Activated naive CD4-positive, alpha-beta T cell treated with anti-CD3 and anti-CD28 coated beads for 36 hours (primary cell): Measurements from ENCODE around the gene RASGRP4. TPM values are rescaled to one million over a fixed set of nuclear protein-coding genes. Genes with fewer than 3 reads are reported as not detected.

ENCODE experiments used
- CTCF ChIA-PET: fragments of 350-600 bp; sonication (Branson Sonifier 250); formaldehyde crosslinking; loops from one replicate; lab custom pipeline; 2021; ENCODE audit warnings: antibody characterized with exemption; lab: Charles Lee
- DNase-seq: peaks from one replicate; pipeline ENCODE4 v3.0.0-alpha.2; 2020
- H3K27ac Mint-ChIP-seq: one replicate; pipeline ENCODE4 v1.8.0; 2021; ENCODE audit warnings: mild to moderate bottlenecking, mixed read lengths
- H3K27me3 Mint-ChIP-seq: one replicate; pipeline ENCODE4 v1.8.0; 2021; ENCODE audit warnings: low read depth, mixed read lengths
- H3K36me3 Mint-ChIP-seq: one replicate; pipeline ENCODE4 v1.8.0; 2021; ENCODE audit warnings: low read depth, mixed read lengths
- H3K4me1 Mint-ChIP-seq: one replicate; pipeline ENCODE4 v1.8.0; 2021; ENCODE audit warnings: low read depth, mixed read lengths
- H3K4me3 Mint-ChIP-seq: one replicate; pipeline ENCODE4 v1.8.0; 2021; ENCODE audit warnings: mild to moderate bottlenecking, moderate library complexity, mixed read lengths
- H3K9me3 Mint-ChIP-seq: one replicate; pipeline ENCODE4 v1.8.0; 2021; ENCODE audit warnings: mixed read lengths
- intact Hi-C: fragments of 100-400 bp; cut with micrococcal nuclease; formaldehyde crosslinking; loops from one replicate; pipeline ENCODE4 v1.15.1; 2023
- total RNA-seq, 2 experiments: library from RNA; stranded (reverse); gene quantifications; one replicate each; pipeline ENCODE4 v1.2.3, GENCODE V29; 2021

Gene RASGRP4
- total RNA-seq, 2 experiments from 2014 or later = 0.30 to 0.41 TPM

DNA sequence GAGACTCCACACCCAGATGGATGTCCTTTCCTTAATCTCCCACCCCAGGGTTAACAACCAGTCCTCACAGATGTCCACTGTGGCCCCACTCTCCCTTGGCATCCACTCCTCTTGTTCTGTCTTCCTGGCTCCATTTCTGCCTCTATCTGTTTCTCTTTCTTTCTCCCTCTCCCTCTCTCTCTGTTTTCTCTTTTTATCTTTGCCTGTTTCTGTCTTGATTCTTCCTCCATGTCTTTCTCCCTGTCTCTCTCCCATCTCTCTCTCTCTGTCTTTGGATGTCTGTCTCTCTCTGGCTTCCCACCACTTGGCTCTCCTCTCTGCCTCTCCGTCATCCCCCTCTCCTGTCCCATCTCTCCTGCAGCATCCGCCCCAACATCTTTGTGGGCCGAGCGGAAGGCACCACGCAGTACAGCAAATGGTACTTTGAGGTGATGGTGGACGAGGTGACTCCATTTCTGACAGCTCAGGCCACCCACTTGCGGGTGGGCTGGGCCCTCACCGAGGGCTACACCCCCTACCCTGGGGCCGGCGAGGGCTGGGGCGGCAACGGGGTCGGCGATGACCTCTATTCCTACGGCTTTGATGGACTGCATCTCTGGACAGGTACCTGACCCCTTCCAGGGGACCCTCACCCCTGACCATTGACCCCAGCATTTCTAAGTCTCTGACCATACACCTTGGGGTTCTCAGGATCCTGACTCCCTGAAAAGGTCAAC, 31.8 kb upstream of the RASGRP4 start:
- H3K27me3 Mint-ChIP-seq = peaks cover 9% of the 10 kb centered on the region
- no peak for DNase-seq
- no peaks in the 10 kb centered on the region for H3K4me1 Mint-ChIP-seq
- H3K9me3 Mint-ChIP-seq = no peaks in the 10 kb centered on the region
- H3K4me3 Mint-ChIP-seq = no peak overlapping the region
- no peak overlapping the region for H3K27ac Mint-ChIP-seq
- CTCF ChIA-PET = no interaction called here
- H3K36me3 Mint-ChIP-seq = no peaks in the 10 kb centered on the region
- intact Hi-C loops = no loop called here

DNA sequence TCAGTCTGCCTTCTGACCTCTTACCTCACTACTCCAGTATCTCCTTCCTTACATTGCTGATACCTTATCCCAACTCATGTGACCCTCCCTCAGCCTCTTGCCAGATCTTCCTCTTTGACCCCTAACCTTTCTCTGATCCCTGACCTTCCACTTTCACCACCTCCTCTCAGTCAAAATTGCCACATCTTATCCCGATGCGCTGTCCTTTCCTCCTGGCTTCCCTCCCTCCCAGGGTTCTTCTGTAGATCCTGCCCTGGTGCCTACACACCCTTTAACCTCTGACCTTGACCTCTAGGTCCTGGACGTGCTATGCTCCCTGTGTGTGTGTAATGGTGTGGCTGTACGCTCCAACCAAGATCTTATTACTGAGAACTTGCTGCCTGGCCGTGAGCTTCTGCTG, 31.2 kb upstream of the RASGRP4 start:
- Mint-ChIP-seq H3K36me3 (no peaks in the 10 kb centered on the region), H3K9me3 (no peaks in the 10 kb centered on the region), H3K4me1 (no peaks in the 10 kb centered on the region), H3K27me3 (peaks cover 5% of the 10 kb centered on the region), H3K4me3 (no peak overlapping the region), H3K27ac (no peak overlapping the region)
- CTCF ChIA-PET = no interaction called here
- intact Hi-C loops = no loop called here
- DNase-seq = no peak

DNA sequence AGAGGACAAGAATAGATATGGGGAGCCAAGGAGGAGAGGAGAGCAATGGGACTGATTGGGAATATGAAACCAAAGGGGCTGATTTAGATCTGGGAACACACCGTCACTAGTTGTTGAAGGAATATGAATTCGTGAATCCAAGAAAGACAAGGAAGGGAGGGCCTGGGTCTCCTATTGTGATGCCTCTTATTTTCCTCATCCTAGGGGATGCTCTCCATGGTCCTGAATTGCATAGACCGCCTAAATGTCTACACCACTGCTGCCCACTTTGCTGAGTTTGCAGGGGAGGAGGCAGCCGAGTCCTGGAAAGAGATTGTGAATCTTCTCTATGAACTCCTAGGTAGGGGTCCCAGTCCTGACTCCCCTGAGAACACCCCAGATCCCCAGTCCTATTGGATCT, 29.0 kb upstream of the RASGRP4 start:
- no peaks in the 10 kb centered on the region for H3K36me3 Mint-ChIP-seq
- H3K4me3 Mint-ChIP-seq = no peak overlapping the region
- H3K27ac Mint-ChIP-seq = no peak overlapping the region
- H3K9me3 Mint-ChIP-seq = no peaks in the 10 kb centered on the region
- H3K27me3 Mint-ChIP-seq = peaks cover under 1% of the 10 kb centered on the region
- CTCF ChIA-PET = no interaction called here
- intact Hi-C loops = no loop called here
- no peaks in the 10 kb centered on the region for H3K4me1 Mint-ChIP-seq
- no peak for DNase-seq

DNA sequence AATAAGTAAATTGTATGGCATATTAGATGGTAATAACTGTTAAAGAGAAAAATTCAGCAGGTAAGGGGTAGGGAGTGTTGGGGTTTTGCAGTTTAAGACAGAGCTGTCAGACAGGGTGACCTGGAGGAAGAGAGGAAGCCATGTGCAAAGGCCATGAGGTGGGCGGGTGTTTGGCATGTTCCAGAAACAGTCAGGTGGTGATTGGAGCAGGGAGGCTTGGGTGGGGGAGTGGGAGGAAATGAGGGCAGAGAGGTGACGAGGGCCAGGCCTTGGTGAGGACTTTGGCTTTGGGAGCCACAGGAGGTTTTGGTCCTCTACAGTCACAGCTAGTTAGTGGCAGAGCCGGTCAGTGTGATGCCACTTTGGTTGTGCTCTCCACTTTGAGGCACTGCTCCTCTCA, 27.6 kb upstream of the RASGRP4 start:
- Mint-ChIP-seq H3K27ac (no peak overlapping the region), H3K9me3 (no peaks in the 10 kb centered on the region), H3K4me3 (no peak overlapping the region), H3K27me3 (no peaks in the 10 kb centered on the region), H3K36me3 (no peaks in the 10 kb centered on the region), H3K4me1 (no peaks in the 10 kb centered on the region)
- intact Hi-C loops = no loop called here
- CTCF ChIA-PET = interaction anchor here (0.6 kb wide), 1 partner anchor 51 kb away, joined by 4 read pairs; the partner anchor contains the start of gene FAM98C
- no peak for DNase-seq

DNA sequence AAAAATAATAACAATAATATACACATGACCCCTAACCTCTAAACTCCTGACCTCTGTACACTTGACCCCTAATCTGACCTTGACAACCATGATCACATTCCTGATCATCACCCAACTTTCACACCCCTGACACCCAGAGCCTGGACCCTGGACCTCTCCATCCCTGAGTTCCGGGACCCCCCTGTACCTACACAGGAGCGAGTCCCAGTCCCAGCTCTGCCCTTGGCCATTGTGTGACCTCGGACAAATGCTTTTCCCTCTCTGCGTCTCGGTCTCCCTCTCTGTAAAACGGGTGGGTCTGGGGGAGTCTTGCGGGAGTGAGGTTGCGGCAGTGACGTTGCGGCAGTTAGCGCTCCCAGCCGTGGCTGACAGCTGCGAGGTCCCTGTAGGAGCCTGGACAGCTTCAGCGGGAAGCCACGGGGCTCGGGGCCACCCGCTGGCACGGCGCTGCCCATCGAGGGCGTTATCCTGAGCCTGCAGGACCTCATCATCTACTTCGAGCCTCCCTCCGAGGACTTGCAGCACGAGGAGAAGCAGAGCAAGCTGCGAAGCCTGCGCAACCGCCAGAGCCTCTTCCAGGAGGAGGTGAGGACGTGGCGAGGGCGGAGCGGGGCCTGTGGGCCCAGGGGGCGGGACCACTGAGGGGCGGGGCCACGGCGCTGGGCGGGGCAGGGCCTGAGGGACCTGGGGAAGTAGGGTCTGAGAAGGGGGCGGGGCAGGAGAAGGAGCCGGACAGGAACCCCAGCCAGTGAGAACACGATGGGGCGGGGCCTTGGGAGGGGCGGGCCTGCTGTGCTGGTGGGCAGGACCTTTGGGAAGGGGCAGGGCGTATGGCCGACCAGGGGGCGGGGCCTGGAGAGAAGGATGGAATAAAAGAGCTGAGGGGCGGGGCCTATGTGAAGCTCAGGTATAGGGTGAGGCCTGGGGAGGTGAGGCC, 26.7 kb upstream of the RASGRP4 start:
- Mint-ChIP-seq H3K27me3 (no peaks in the 10 kb centered on the region), H3K27ac (no peak overlapping the region), H3K4me1 (no peaks in the 10 kb centered on the region), H3K36me3 (no peaks in the 10 kb centered on the region), H3K9me3 (no peaks in the 10 kb centered on the region), H3K4me3 (no peak overlapping the region)
- peak; percentile 15 for DNase-seq
- intact Hi-C loops = no loop called here
- CTCF ChIA-PET = no interaction called here

DNA sequence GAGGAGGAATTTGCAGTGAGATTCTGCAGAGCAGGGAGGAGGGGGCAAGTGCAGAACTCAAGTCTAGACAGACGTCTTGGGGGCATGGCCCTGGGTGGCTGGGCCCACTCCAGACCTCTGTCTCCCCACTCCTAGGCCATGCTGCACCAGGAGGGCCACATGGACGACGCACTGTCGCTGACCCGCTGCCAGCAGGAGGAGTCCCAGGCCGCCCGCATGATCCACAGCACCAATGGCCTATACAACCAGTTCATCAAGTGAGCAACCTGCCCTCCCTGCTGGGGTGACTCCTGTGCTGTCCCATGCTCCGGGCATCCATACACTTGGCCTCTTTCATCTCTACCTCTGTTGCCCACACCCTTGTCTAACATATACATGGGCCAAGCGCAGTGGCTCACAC, 25.6 kb upstream of the RASGRP4 start:
- no peak for DNase-seq
- no peak overlapping the region for H3K4me3 Mint-ChIP-seq
- CTCF ChIA-PET = interaction anchor here (0.7 kb wide), 1 partner anchor 43 kb away, joined by 3 read pairs; no protein-coding TSS in a partner anchor
- no peaks in the 10 kb centered on the region for H3K36me3 Mint-ChIP-seq
- intact Hi-C loops = no loop called here
- no peaks in the 10 kb centered on the region for H3K27me3 Mint-ChIP-seq
- no peaks in the 10 kb centered on the region for H3K4me1 Mint-ChIP-seq
- H3K9me3 Mint-ChIP-seq = no peaks in the 10 kb centered on the region
- no peak overlapping the region for H3K27ac Mint-ChIP-seq

DNA sequence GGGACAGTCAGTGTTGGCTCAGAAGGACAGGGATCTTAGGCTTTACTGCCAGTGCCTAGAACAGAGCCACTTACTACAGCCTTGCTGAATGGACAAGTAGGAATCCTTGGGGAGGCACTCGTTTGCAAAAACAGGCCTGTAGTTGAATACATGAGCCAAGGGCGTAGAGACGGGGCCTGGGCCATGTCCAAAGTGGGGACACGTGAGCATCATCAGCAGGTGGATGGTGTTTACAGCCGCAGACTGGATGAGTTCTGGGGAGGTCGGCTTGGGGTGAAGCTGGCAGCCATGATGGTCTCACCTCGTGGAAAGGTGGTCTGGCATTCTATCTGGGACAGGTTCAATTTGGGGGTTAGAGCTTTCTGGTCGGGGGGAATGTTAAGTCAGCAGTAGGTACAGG, 25.0 kb upstream of the RASGRP4 start:
- CTCF ChIA-PET = interaction anchor here (0.7 kb wide), 1 partner anchor 44 kb away, joined by 3 read pairs; no protein-coding TSS in a partner anchor
- no peak for DNase-seq

DNA sequence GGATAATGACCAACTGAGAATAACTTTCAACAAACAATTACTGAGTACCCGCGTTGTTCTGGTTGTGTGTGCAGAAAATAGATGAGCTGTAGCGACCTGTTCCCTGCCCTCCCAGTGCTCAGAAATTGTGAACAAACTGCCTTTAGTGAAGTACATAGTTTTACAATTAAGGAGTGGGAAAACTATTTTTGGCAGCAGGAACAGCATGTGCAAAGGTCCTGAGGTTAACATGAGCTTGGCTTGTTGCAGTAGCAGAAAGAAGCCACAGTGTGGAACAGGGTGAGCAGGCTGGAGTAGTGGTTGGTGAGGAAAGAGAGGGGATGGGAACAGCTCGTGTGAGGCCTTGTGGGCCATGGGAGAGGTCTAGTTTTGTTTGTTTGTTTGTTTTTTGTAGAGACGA, 23.5 kb upstream of the RASGRP4 start:
- H3K4me1 Mint-ChIP-seq = no peaks in the 10 kb centered on the region
- no peak overlapping the region for H3K4me3 Mint-ChIP-seq
- intact Hi-C loops = no loop called here
- no peaks in the 10 kb centered on the region for H3K27me3 Mint-ChIP-seq
- no peak overlapping the region for H3K27ac Mint-ChIP-seq
- CTCF ChIA-PET = no interaction called here
- no peaks in the 10 kb centered on the region for H3K36me3 Mint-ChIP-seq
- DNase-seq = no peak
- H3K9me3 Mint-ChIP-seq = no peaks in the 10 kb centered on the region

More for the DNA sequence above, 25.0 kb upstream of the RASGRP4 start:
- Mint-ChIP-seq H3K27ac (no peak overlapping the region), H3K4me3 (no peak overlapping the region), H3K9me3 (no peaks in the 10 kb centered on the region), H3K36me3 (no peaks in the 10 kb centered on the region), H3K4me1 (no peaks in the 10 kb centered on the region), H3K27me3 (no peaks in the 10 kb centered on the region)
- intact Hi-C loops = no loop called here

DNA sequence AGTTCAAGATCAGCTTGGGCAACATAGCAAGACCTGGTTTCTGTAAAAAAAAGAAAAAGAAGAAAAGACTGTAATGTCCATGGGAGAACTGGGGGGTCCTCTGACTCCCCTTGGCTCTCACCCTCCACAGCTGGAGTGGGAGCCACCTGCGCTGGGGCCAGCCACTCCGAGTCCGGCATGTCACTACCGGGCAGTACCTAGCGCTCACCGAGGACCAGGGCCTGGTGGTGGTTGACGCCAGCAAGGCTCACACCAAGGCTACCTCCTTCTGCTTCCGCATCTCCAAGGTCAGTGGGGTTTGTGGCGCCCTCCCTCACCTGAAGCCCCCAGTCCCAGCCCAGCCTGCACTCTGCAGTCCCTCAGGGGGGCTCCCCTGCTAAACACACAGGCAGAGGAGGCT, 22.2 kb upstream of the RASGRP4 start:
- Mint-ChIP-seq H3K4me3 (no peak overlapping the region), H3K36me3 (no peaks in the 10 kb centered on the region), H3K27ac (no peak overlapping the region), H3K27me3 (no peaks in the 10 kb centered on the region), H3K9me3 (no peaks in the 10 kb centered on the region), H3K4me1 (no peaks in the 10 kb centered on the region)
- CTCF ChIA-PET = interaction anchor here (0.8 kb wide), 1 partner anchor 45 kb away, joined by 3 read pairs; the partner anchor contains the start of gene FAM98C
- no peak for DNase-seq
- intact Hi-C loops = no loop called here

DNA sequence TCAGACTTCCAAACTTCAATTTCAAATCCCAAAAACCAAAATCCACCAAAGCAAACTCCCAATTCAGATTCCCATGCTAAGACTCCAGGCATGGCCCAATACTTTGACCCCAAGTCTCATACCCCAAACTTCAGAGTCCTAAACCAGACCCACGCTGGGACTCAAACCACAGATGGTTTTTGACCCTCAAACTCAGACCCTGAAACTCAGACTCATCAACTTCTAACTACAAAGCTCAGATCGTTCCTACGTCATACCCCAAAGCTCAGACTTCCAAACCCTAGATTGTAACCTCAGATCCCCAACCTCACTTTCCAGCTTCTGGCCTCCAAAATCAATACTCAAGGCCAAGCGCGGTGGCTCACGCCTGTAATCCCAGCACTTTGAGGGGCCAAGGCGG, 19.3 kb upstream of the RASGRP4 start:
- peaks cover 5% of the 10 kb centered on the region for H3K27me3 Mint-ChIP-seq
- H3K27ac Mint-ChIP-seq = no peak overlapping the region
- intact Hi-C loops = no loop called here
- no peaks in the 10 kb centered on the region for H3K36me3 Mint-ChIP-seq
- H3K9me3 Mint-ChIP-seq = no peaks in the 10 kb centered on the region
- H3K4me3 Mint-ChIP-seq = no peak overlapping the region
- CTCF ChIA-PET = interaction anchor here (0.7 kb wide), 1 partner anchor 541 kb away, joined by 4 read pairs; no protein-coding TSS in a partner anchor
- no peaks in the 10 kb centered on the region for H3K4me1 Mint-ChIP-seq
- DNase-seq = no peak

DNA sequence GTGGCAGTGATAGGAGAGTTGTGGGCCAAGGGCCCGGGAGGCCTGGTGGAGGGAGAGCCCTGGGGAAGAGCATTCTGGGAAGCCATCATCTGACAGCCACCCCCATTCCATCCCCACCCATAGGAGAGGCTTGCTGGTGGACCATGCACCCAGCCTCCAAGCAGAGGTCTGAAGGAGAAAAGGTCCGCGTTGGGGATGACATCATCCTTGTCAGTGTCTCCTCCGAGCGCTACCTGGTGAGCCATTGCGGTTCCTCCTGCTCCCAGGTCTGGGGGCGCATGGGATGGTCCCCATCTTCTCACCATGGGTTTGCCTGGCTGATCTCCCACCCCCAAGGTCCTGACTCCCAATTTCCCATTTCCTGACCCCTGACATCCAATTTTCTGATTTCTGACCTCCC, 18.0 kb upstream of the RASGRP4 start:
- Mint-ChIP-seq H3K27ac (no peak overlapping the region), H3K27me3 (peaks cover 5% of the 10 kb centered on the region), H3K4me1 (no peaks in the 10 kb centered on the region), H3K36me3 (no peaks in the 10 kb centered on the region), H3K9me3 (no peaks in the 10 kb centered on the region), H3K4me3 (no peak overlapping the region)
- CTCF ChIA-PET = no interaction called here
- no peak for DNase-seq
- intact Hi-C loops = no loop called here

DNA sequence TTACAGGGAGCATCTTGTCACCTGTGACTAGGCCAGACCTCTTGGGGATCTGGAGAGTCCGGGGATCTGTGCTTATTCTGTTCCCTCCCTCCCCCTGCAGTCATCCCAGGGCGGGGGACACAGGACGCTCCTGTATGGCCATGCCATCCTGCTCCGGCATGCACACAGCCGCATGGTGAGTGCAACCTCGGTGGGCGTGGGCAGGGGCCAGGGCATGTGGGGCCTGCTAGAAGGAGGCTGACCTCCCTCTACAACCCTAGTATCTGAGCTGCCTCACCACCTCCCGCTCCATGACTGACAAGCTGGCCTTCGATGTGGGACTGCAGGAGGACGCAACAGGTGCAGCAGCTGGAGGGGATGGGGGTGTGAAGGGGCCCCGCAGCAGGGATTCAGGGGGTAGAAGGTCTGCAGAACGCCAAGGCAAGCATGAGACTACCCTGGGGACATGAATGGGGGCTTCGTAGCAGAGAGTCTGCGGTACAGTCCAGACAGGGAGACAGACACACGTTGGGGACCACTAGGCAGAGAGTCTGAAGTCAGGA, 17.5 kb upstream of the RASGRP4 start:
- DNase-seq = no peak
- Mint-ChIP-seq H3K4me3 (no peak overlapping the region), H3K4me1 (no peaks in the 10 kb centered on the region), H3K27ac (no peak overlapping the region), H3K27me3 (peaks cover 5% of the 10 kb centered on the region), H3K9me3 (no peaks in the 10 kb centered on the region), H3K36me3 (no peaks in the 10 kb centered on the region)
- CTCF ChIA-PET = no interaction called here
- intact Hi-C loops = no loop called here
